Measurements from ENCODE around the gene KIFC3.

- TF ChIP-seq CTCF (conservative IDR thresholded peaks at IDR 0.05): no peak
- TF ChIP-seq ZFX (IDR thresholded peaks at IDR 0.05): no peak
Measured at GRCh38 chr16:57825298-57826044, 23.2 kb upstream of the KIFC3 start.

Measured in C4-2B (cell line).